Ishikawa (cell line): ENCODE measurements around the gene CCNL2.

Experiments
- EGR1 ChIP-seq: IDR thresholded peaks from 2 replicates; pipeline ENCODE4 v1.6.1; 2012
- EP300 ChIP-seq: IDR thresholded peaks from 2 replicates; pipeline ENCODE4 v1.6.1; 2012; ENCODE audit warnings: borderline replicate concordance
- MAX ChIP-seq: IDR thresholded peaks from 2 replicates; pipeline ENCODE4 v1.6.1; 2012
- RAD21 ChIP-seq: IDR thresholded peaks from 2 replicates; pipeline ENCODE4 v1.6.1; 2012; ENCODE audit warnings: low read depth
- REST ChIP-seq: IDR thresholded peaks from 2 replicates; pipeline ENCODE4 v1.6.1; 2012; ENCODE audit warnings: low read depth, mild to moderate bottlenecking
- TAF1 ChIP-seq: IDR thresholded peaks from 2 replicates; pipeline ENCODE4 v1.6.1; 2012; ENCODE audit warnings: low read depth, mild to moderate bottlenecking
- TEAD4 ChIP-seq: IDR thresholded peaks from 2 replicates; pipeline ENCODE4 v1.6.1; 2012
- USF1 ChIP-seq: IDR thresholded peaks from 2 replicates; pipeline ENCODE4 v1.6.1; 2012
- YY1 ChIP-seq: IDR thresholded peaks from 2 replicates; pipeline ENCODE4 v1.6.1; 2012; ENCODE audit warnings: low read depth

- no peak for TF ChIP-seq RAD21
- no peak for TF ChIP-seq USF1
- no peak for TF ChIP-seq YY1
- no peak for TF ChIP-seq EGR1
- no peak for TF ChIP-seq MAX
- TF ChIP-seq TEAD4, result no peak
- no peak for TF ChIP-seq REST
- no peak for TF ChIP-seq TAF1
- no peak for TF ChIP-seq EP300
These were observed 18.3 kb downstream of the CCNL2 start for GRCh38 chr1:1380860-1381259.
